HG03135 (cell line): ENCODE data around the gene ZNF609.
"Not testable (repeated sequence)": the region's sequence is repeated elsewhere in the genome, so short reads cannot be mapped to it uniquely, and the experiment has no call there.

Experiments
- ATAC-seq: cut with Tn5 transposase; IDR thresholded peaks from one replicate; pipeline ENCODE4 v1.9.1; 2021; ENCODE audit warnings: mild to moderate bottlenecking, moderate library complexity; ENCODE audit not compliant: unreplicated experiment

Gene ZNF609

GRCh38 chr15:64643685-64644084 lies 183.3 kb downstream of the ZNF609 start:
- ATAC-seq: no peak

DNA sequence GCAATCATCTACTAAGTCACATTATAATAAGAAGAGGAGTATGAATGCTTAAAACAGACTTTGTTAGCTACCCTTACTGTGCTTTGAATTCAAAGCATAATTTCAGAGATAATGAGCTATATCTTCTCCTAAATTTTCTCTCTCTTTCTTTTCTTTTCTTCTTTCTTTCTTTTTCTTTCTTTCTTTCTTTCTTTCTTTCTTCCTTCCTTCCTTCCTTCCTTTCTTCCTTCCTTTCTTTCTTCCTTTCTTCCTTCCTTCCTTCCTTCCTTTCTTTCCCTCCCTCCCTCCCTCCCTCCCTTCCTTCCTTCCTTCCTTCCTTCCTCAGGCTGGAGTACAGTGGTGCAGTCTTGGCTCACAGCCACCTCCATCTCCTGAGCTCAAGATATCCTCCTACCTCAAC lies 184.4 kb downstream of the ZNF609 start:
- ATAC-seq: not testable (repeated sequence)

DNA sequence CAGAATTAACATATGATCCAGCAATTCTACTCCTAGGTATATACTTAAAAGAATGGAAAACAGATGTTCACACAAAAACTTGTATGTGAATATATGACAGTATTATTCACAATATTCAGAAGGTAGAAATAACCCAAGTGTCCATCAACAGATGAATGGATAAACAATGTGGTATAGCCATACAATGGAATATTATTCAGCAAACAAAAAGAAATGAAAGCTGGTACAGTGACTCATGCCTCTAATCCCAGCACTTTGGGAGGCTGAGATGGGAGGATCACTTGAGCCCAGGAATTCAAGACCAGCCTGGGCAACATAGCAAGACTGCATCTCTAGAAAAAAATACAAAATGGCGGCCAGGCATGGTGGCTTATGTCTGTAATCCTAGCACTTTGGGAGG lies 185.6 kb downstream of the ZNF609 start:
- no peak for ATAC-seq

DNA sequence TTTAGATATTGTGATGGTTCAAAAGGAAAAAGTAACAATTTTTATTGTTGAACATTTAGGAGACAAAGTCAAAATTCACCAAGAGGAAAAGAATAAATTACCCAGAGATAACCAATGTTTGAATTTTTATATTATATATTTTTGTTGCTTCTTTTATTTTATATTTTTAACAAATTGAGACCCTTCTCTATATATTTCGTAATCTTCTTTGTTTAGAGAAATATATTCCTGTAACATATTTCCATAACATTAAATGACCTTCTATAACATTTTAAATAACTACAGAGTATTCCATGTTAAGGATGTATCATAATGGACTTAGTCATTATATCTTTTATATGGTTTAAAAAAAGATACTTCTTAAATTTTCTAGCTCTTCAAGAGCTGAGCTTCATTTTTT lies 187.0 kb downstream of the ZNF609 start:
- no peak for ATAC-seq

DNA sequence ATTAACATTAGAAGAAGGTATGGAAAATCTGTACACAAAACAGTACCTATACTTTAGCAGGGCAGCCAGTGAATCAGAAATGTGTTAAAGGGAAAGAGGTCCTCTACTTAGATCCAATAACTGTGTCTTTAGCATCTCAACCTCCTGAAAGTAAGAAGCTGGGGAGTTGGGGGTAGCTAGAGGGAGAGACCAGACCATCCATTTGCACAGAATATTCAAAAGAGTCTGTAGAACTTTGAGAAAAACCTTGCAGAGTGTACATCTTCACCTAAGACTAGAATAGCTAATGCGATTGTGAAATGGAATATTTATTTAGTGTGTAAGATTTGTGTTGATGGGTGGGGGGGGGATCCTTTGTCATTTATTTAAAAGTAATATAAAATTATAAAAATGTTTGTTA lies 190.2 kb downstream of the ZNF609 start:
- ATAC-seq: no peak

GRCh38 chr15:64651601-64652191 lies 191.3 kb downstream of the ZNF609 start:
- ATAC-seq: peak; percentile 75

GRCh38 chr15:64653757-64654156 lies 193.4 kb downstream of the ZNF609 start:
- no peak for ATAC-seq

GRCh38 chr15:64656508-64656907 lies 196.1 kb downstream of the ZNF609 start:
- no peak for ATAC-seq

GRCh38 chr15:64665179-64665578 lies 204.8 kb downstream of the ZNF609 start:
- ATAC-seq: peak; percentile 81

GRCh38 chr15:64667736-64668161 lies 207.4 kb downstream of the ZNF609 start:
- ATAC-seq: no peak

- ATAC-seq: no peak
These were observed 213.5 kb downstream of the ZNF609 start for GRCh38 chr15:64673866-64674265.

DNA sequence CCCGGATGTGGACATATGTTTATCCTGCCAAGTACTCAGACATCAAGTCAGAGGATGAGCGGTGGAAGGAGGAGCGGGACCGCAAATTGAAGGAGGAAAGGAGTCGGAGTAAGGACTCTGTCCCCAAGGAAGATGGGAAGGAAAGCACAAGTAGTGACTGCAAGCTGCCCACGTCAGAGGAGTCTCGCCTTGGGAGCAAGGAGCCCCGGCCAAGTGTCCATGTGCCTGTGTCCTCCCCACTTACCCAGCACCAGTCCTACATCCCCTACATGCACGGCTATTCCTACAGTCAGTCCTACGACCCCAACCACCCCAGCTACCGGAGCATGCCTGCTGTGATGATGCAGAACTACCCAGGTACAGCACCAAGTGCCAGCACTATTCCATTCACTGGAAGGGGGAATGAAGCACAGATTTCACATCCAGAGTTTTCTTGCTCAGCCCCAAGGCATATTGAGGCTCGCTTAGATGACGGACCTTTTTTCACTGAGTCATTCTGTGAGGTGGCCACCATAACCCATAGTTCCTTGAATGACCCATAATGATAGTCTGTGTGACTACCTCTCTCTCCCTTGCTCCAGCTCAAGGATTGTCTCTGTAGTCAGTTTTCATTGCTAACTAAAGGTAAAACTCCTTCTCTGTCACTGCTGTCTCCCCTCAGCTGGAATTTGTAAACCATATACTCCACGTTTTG lies 217.9 kb downstream of the ZNF609 start:
- ATAC-seq: no peak

- no peak for ATAC-seq
These were observed 219.7 kb downstream of the ZNF609 start for GRCh38 chr15:64680097-64680496.

- ATAC-seq: no peak
These were observed 221.1 kb downstream of the ZNF609 start for GRCh38 chr15:64681424-64682024.

GRCh38 chr15:64682255-64682654 lies 221.9 kb downstream of the ZNF609 start:
- ATAC-seq: no peak

DNA sequence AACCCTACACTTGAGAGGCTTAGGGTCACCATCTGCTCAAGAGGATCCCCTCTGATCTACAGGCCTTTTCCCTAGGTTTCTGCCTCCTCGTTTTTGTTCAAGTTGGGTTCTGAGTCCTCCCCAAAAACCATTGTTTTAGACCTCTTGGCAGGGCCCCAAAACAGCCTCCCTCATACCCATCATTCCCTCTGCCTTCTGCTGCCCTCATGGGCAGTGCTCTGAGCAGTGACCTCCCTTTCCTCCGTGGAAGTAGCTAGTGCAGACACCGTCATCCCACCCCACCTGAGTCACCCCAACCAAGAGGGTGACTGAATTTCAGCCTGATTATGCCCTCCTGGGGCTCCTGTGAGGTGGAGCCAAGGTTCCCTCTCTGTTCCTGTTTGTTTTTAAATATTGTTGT lies 223.0 kb downstream of the ZNF609 start:
- ATAC-seq: no peak

- no peak for ATAC-seq
These were observed 225.0 kb downstream of the ZNF609 start for GRCh38 chr15:64685230-64685888.

DNA sequence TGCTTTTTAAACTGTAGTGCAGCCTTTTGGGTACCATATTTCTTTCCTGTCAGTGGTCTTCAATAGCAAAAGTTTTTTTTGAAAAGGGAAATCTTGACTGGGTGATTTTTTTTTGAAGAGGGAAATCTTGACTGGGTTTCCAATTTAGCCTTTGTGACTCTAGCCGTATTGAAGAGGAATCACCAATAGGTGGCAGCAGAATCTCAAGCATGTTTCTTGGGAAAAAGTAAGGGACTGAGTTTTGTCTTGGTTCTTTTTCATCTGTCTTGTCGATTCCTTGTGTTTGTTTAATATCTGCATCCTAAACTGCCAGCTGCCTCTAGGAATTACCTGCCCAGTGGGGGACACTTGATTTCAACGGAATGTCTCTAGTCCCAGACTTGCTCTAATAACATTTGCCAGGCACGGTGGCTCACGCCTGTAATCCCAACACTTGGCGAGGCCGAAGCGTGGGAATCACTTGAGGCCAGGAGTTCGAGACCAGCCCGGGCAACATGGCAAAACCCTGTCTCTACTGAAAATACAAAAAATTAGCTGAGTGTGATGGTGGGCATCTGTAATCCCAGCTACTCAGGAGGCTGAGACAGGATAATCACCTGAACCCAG lies 225.9 kb downstream of the ZNF609 start:
- no peak for ATAC-seq

DNA sequence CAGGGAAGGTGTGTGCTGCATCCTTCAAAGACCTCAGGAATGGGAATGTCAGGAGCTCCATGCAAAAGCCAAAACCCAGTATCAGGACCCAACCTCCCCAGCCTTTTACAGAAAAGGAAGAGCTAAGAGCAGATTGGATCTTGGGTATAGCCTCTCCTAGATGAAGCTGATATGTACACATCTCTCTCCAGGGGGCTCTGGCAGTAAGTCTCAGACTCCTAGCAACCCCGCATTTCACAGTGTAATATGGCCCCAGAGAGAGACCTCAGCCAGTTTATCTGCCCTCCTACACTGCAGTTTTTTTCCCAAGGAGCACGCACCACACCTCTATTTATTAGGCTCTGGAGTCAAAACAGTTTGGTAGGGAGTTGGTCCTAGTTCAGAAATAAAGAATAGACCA lies 226.8 kb downstream of the ZNF609 start:
- ATAC-seq: no peak

GRCh38 chr15:64687688-64688087 lies 227.3 kb downstream of the ZNF609 start:
- ATAC-seq: no peak

- no peak for ATAC-seq
These were observed 228.4 kb downstream of the ZNF609 start for GRCh38 chr15:64688770-64689169.
